HG03095 (cell line): Measurements from ENCODE around the gene C1QTNF4.
A peak's percentile ranks its signal among the peaks of the same experiment; 100 is the strongest.
"Not testable (repeated sequence)": the region's sequence is repeated elsewhere in the genome, so short reads cannot be mapped to it uniquely, and the experiment has no call there.

ENCODE experiments used
- ATAC-seq: cut with Tn5 transposase; IDR thresholded peaks from one replicate; pipeline ENCODE4 v1.9.1; 2021; ENCODE audit warnings: moderate library complexity; ENCODE audit not compliant: unreplicated experiment

Gene C1QTNF4

DNA sequence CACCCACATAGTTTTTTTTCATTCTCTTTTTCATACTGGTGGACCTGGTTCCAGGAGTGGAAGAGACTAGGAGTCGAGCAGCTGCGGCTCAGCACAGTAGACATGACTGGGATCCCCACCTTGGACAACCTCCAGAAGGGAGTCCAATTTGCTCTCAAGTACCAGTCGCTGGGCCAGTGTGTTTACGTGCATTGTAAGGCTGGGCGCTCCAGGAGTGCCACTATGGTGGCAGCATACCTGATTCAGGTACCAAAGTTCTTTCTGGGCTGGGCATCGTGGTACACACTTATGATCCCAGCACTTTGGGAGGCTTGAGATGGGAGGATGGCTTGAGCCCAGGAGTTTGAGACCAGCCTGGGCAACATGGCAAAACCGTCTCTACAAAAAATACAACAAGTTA lies 24.6 kb downstream of the C1QTNF4 start:
- ATAC-seq = no peak

DNA sequence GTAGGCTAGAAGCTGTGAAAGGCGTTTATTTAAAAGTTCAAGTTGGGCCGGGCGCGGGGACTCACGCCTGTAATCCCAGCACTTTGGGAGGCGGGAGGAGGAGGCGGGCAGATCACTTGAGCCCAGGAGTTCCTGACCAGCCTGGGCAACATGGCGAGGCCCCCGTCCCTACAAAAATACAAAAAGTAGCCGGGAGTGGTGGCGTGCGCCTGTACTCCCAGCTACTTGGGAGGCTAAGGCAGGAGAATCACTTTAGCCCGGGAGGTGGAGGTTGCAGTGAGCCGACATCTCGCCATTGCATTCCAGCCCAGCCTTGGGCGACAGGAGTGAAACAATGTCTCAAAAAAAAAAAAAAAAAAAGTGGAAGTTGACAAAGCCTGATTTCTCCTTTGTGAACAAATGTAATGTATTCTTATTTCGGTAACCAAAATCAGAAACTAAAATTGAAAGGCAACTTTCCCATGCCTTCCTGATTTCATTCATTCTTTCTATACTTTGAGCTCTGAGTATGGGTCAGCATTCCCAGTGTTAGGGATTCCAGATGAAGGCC lies 28.0 kb downstream of the C1QTNF4 start:
- no peak for ATAC-seq

DNA sequence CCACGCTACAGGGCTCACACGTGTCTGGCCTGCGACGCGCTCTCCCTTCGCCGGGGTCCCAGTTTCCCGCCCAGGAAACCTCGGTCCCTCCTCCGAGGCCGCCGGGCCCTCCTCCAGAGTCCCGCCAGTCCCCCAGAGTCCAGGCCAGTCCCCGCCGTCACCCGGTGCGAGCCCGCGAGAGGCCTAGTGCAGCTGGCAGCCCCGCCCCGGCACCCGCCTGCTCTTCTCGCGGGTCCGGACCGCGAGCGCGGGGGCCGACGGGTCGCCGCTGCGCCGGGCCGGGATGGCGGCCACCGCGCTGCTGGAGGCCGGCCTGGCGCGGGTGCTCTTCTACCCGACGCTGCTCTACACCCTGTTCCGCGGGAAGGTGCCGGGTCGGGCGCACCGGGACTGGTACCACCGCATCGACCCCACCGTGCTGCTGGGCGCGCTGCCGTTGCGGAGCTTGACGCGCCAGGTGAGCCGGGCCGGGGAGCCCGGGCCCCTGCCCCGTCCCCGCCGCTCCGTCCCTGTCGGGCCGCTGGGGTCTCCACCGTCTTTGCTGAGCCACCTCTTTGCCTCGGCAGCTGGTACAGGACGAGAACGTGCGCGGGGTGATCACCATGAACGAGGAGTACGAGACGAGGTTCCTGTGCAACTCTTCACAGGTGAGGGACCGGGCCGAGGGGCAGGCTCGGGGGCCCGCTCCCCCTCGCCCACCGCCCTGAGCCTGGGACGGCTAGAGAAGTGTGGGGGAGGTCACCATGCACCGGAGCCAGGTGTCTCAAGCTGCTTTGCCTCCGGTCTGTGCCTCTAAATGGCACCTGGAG lies 28.7 kb downstream of the C1QTNF4 start, which contains the start of gene PTPMT1:
TSS of gene PTPMT1 (plus strand) at position 260 of the 809 bp plus-strand sequence. CDS start at position 284, 24 bp downstream.
- peak; percentile 88 for ATAC-seq

DNA sequence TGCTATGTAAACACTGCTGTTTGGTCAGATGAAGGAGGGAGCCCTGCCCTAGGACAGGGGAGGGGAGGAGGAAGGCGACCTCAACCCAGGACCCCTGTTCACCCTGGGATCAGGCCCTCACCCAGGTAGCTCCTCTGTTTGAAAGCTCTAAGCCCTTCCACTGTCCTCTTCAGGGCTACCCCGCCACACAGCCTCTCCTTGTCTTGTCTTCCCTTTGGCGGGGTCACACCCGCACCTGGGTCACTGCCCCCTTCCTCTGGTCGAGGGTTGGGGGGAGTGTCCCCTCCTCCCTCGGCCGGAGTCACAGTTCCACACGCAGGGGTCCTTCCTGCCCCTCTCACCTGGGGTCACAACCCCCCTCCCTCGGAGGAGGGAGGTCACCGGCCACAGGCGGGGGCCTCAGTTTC lies 29.3 kb downstream of the C1QTNF4 start:
- no peak for ATAC-seq

DNA sequence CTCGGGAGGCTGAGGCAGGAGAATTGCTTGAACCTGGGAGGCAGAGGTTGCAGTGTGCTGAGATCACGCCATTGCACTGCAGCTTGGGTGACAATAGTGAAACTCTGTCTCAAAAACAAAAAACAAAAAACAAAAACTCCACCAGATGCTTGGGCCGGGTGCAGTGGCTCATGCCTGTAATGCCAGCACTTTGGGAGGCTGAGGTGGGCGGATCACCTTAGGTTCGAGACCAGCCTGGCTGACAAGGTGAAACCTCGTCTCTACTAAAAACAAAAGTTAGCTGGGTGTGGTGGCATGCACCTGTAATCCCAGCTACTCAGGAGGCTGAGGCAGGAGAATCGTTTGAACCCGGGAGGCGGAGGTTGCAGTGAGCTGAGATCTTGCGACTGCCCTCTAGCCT lies 29.8 kb downstream of the C1QTNF4 start:
- not testable (repeated sequence) for ATAC-seq

DNA sequence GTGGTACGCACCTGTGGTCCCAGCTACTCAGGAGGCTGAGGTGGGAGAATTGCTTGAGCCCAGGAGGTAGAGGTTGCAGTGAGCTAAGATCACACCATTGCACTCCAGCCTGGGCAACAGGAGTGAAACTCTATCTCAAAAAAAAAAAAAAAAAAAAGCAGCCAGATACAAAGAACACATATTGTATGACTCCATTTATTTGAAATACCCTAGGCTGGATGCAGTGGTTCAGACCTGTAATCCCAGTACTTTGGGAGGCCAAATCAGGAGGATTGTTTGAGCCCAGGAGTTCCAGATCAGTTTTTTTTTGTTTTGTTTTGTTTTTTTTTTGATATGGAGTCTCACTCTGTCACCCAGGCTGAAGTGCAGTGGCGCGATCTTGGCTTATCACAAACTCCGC lies 31.8 kb downstream of the C1QTNF4 start:
- not testable (repeated sequence) for ATAC-seq

DNA sequence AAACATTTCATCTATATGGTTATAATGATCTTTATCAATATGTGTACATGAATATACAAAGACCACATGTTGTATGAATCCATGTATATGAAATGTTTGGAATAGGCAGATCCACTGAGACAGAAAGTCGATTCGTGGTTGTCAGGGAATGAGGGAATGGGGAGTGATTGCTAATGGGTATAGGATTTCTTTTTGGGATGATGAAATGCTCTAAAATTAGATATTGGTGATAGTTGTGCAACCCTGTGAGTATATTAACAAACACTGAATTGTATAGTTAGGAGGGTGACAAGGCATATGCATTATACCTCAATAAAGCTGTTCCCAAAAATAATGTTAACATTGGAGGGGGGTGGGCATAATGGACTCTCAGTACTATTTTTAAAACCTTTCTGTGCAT lies 33.8 kb downstream of the C1QTNF4 start:
- no peak for ATAC-seq

DNA sequence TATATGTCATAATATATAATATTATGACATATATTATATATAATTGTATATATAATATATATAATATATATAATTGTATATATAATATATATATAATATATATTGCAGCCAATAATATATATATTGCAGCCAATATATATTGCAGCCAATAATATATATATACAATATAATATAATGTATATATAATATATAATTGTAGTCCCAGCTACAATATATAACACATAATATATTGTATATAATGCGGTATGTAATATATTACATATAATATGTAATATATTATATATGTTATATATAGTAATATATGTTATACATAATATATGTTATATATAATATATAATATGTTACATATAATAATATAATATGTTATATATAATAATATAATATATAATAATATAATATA lies 35.5 kb downstream of the C1QTNF4 start:
- no peak for ATAC-seq

DNA sequence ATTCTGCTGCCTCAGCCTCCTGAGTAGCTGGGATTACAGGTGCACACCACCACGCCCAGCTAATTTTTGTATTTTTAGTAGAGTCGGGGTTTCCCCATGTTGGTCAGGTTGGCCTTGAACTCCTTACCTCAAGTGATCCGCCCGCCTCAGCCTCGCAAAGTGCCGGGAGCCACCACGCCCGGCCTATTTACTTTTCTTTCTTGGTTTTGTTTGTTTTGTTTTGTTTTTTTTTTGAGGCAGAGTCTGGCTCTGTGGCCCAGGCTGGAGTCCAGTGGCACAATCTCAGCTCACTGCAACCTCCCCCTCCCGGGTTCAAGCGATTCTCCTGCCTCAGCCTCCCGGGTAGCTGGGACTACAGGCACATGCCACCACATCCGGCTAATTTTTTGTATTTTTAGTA lies 37.2 kb downstream of the C1QTNF4 start:
- ATAC-seq = not testable (repeated sequence)

DNA sequence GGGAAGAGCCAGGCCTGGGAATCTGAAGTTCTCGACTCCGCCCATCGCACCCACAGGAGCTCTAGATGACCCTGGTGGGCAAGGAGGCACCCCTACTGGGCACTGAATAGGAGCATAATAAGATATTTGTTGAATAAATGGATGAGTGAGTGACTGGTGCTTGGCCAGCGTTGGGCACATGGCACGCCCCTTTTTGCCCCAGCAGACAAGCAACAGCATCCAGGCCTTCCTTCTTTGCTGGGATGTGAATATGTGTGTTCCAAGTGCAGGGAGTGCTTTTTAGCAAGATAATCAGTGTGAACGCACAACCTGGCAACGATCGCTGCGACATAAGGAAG lies 40.8 kb downstream of the C1QTNF4 start:
- ATAC-seq = peak; percentile 16

DNA sequence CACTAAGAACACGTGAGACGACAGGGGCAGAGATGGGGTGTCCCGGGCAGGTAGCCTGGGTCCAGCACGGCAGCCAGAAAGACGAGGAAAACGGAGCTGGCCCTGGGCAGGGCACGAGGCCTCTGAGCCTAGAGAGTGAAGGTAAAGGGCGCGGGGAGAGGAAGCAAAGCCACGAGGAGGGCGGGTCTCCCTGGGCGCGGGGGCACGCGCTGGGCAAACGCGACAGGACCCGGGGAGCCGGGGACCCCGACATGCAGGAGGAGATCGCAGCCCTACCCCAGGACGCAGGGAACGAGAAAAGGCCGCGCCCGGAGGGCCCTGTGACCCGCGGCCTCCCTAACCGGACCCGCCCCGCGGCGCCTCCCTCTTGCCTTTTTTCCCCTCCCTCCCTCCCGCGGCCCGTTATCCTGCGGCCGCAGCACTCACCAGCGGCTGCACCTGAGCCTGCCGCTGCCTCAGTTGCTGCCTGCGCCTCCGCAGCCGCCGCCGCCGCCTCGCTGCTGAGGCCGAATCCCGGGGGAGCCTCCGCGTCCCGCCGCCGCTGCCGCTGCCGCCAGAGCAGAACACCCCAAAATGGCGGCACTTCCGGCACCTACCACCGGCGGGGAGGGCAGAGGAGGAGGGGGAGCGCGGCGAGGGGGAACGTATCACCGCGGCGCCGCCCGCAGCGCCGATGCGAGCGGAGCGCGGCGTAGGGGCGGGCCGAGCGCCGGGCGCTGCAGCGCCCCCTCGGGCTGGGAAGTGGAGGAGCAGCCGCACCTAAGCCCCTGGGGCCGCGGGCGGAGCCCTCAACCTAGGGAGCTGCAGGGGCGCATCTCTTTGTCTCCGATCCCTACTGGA lies 41.4 kb downstream of the C1QTNF4 start, which contains the start of gene CELF1:
TSS of gene CELF1 (minus strand) at position 567 of the 840 bp plus-strand sequence. CDS start 53,609 bp downstream, outside the sequence.
- ATAC-seq = peak; percentile 91

DNA sequence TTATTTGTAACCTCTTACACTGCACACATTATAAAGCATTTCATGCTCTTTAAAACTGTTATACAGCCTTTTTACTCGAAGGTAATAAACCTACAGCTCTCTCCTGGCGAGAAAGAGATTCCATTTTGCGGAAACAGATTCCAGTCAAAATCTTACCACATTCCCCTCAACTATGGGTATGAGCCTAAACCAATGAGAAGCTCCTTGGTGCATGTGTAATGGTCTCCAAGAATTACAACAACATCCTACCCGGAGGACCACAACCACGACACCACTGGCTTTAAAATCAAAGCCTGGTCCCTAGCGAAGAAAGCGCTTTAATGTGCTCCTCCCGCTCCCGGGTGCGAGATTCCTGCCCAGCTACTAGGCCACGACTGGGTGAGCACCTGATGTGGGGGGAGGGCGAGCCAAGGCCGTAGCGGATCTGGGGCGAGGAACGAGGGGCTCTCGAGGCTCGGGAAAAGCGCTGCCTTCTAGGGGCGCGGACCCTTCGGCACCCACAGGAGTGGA lies 42.1 kb downstream of the C1QTNF4 start:
- peak; percentile 2 for ATAC-seq

DNA sequence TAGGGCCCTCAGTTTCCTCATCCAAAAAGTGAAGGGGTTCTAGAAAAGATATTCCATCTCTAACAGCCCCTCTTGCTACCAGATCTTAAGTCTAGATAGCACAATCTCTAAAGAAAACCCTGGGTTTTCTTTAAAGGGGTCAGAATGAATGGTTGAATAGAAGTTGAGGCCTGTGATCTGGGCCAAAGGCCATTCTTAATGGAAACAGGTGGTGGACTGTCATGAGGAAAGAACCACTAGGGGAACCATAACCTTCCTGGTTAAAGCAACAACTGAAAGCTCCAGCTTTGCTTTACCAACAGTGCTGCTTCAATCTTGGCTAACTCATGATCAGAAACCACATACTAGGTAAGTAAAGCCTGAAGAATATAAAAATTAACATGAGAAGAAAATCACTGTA lies 43.1 kb downstream of the C1QTNF4 start:
- no peak for ATAC-seq

DNA sequence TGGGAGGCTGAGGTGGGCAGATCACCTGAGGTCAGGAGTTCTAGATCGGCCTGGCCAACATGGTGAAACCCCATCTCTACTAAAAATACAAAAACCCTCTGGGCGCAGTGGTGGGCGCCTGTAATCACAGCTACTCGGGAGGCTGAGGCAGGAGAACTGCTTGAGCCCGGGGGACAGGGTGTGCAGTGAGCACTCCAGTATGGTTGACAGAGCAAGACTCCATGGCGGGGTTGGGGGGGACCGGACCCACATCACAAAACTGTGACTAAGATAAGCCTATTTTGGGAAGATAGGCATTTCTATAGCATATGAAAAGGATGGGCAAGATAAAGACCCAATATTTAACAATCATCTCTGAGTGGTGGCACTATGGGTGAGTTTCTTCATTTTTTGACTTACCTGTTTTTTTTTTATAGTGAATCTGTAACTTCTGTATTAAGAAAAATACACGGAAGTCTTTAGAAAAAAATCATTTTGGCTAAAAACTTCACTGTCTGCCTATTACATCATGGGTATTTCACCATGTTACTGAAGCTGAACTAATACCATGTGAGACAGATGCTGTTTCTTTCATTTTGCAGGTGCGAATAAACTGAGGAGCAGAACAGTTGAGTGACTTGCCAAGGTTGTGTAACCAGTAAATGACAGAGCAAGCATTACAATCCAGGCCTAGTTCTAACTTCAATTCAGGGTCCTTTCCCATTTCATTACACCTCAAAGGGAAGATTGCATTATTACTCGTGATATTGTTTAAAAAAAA lies 43.7 kb downstream of the C1QTNF4 start:
- no peak for ATAC-seq

DNA sequence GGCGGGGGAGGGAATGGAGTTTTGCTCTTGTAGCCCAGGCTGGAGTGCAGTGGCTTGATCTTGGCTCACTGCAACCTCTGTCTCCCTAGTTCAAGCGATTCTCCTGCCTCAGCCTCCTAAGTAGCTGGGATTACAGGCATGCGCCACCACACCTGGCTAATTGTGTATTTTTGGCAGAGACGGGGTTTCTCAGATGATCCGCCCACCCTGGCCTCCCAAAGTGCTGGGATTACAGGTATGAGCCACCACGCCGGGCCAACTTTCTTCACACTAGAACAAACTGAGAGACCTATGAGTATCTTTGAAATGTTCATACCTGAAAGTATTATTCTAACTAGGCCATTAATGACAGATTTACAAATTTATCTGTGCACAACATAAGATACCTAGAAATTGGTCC lies 47.9 kb downstream of the C1QTNF4 start:
- not testable (repeated sequence) for ATAC-seq

DNA sequence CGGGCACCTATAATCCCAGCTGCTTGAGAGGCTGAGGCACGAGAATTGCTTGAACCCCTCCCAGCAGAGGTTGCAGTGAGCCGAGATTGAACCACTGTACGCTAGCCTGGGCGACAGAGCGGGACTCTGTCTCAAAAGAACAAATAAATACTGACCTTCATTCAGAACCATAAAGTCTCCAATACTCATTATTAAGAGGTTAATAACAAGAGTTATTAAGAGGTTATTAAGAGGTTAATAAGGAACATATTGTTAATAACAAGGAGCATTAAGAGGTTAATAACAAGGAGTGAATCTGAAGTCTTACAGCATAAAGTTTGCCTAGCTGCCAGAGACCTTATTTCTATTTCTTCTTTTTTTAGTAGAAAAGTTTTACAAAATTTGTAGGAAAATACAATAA lies 48.9 kb downstream of the C1QTNF4 start:
- ATAC-seq = no peak

DNA sequence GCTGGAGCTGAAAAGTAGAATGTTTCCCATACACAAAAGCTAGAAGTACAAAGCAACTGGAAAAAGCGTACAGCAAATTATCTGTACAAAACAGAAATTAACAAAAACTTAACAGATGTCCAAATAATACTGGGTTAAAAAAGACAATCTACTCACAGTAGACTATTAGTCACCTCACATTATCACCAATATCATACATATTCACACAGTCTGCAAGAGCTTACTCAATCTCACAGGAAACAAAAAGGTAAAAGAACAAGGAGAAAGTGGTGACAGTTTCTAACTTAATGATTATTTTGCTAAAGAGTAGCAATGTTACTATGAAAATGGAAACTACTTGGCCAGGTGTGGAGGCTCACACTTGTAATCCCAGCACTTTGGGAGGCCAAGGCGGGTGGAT lies 53.1 kb downstream of the C1QTNF4 start:
- no peak for ATAC-seq

DNA sequence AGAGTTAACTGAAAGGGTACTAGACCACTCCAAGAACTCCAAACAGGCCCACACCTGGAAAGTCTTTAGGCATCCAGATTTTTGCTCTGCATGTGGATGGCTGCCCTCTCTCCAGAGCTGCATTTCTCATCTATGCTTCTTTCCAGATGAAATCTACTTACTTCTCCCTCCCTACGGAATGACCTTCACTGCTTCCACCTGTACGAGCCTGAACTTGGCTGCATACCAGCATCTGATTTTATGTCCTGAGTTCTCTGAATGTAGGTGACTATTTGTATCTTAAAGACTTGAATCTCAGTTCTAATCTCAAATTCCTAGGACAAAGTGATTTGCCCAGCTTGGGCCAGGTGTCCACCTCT lies 54.6 kb downstream of the C1QTNF4 start:
- ATAC-seq = no peak
